Astrocyte (in vitro differentiated cells and primary cell): ENCODE results near the gene POLDIP3.
"Not testable (repeated sequence)": the region's sequence is repeated elsewhere in the genome, so short reads cannot be mapped to it uniquely, and the experiment has no call there.

Experiments used
- EZH2 ChIP-seq: IDR thresholded peaks from 2 replicates; pipeline ENCODE4 v1.6.1; 2012; ENCODE audit warnings: mild to moderate bottlenecking, low read length, inconsistent platforms; ENCODE audit not compliant: insufficient read depth
- TF ChIP-seq, protein P1 (sequence below): IDR thresholded peaks from 2 replicates; pipeline ENCODE4 v1.5.1; 2011; ENCODE audit warnings: low read depth, mild to moderate bottlenecking, inconsistent platforms, low read length, moderate library complexity; ENCODE audit not compliant: insufficient read depth

DNA sequence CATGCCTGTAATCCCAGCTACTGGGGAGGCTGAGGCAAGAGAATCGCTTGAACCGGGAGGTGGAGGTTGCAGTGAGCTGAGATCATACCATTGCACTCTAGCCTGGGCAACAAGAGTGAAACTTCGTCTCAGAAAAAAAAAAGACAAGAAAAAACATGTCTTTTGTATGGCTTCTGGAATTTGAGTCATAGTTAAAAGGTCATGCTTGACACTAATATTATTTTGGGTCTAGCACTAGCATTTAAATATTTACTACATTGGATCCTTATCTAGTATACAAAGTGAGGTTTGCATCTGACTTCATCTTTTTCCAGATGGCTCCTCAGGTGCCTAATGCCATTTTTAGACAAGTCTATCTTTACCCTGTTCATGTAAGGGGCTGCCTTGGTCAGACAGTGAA lies 50.7 kb downstream of the POLDIP3 start:
- TF ChIP-seq, protein P1, sequence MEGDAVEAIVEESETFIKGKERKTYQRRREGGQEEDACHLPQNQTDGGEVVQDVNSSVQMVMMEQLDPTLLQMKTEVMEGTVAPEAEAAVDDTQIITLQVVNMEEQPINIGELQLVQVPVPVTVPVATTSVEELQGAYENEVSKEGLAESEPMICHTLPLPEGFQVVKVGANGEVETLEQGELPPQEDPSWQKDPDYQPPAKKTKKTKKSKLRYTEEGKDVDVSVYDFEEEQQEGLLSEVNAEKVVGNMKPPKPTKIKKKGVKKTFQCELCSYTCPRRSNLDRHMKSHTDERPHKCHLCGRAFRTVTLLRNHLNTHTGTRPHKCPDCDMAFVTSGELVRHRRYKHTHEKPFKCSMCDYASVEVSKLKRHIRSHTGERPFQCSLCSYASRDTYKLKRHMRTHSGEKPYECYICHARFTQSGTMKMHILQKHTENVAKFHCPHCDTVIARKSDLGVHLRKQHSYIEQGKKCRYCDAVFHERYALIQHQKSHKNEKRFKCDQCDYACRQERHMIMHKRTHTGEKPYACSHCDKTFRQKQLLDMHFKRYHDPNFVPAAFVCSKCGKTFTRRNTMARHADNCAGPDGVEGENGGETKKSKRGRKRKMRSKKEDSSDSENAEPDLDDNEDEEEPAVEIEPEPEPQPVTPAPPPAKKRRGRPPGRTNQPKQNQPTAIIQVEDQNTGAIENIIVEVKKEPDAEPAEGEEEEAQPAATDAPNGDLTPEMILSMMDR = not testable (repeated sequence)
- not testable (repeated sequence) for TF ChIP-seq EZH2
